ENCODE results near the gene CRIP2. TPM values are rescaled to one million over a fixed set of nuclear protein-coding genes. Genes with fewer than 3 reads are reported as not detected.

Gene CRIP2
- total and polyA plus RNA-seq, 2 of the 13 experiments (the other 11 are each of a cell fraction or from before 2014, with no cell fraction given), result 31.6 to 37.9 TPM

- TF ChIP-seq AKNA (CRISPR knock-in tag; IDR thresholded peaks at IDR 0.05; ENCODE audit: borderline replicate concordance), result no peak
- no peak for TF ChIP-seq SNAPC5 (CRISPR knock-in tag; IDR thresholded peaks at IDR 0.05; ENCODE audit: borderline replicate concordance)
- TF ChIP-seq SNAPC2 (CRISPR knock-in tag; IDR thresholded peaks at IDR 0.05), result peak; percentile 62
- peak; percentile 62; the same call in 1 of the 2 replicates for TF ChIP-seq ATF2 (CRISPR knock-in tag; IDR thresholded peaks at IDR 0.05)
- TF ChIP-seq ZNF414 (CRISPR knock-in tag; IDR thresholded peaks at IDR 0.05), result peak; percentile 95
- TF ChIP-seq ZFP82 (CRISPR knock-in tag; IDR thresholded peaks at IDR 0.05; ENCODE audit: borderline replicate concordance), result peak; percentile 61; the same call in 1 of the 2 replicates
- TF ChIP-seq ZNF431 (CRISPR knock-in tag; IDR thresholded peaks at IDR 0.05; ENCODE audit: borderline replicate concordance, low read depth), result no peak
- TF ChIP-seq ZNF549 (CRISPR knock-in tag; IDR thresholded peaks at IDR 0.05), result no peak
- TF ChIP-seq ZSCAN29 (CRISPR knock-in tag; conservative IDR thresholded peaks at IDR 0.05), result peak; percentile 99
- 0 out of 2 replicates have a peak, but pooled peaks have one; percentile 33 for TF ChIP-seq SRF (IDR thresholded peaks at IDR 0.05; ENCODE audit: low read depth, low read length)
- 0 out of 2 replicates have a peak, but pooled peaks have one; percentile 14 for TF ChIP-seq ZNF773 (CRISPR knock-in tag; IDR thresholded peaks at IDR 0.05; ENCODE audit: borderline replicate concordance)
- peak; percentile 90 for TF ChIP-seq GATAD1 (CRISPR knock-in tag; IDR thresholded peaks at IDR 0.05)
- peak; percentile 34; the same call in 1 of the 2 replicates for TF ChIP-seq NFKB2 (CRISPR knock-in tag; IDR thresholded peaks at IDR 0.05; ENCODE audit: borderline replicate concordance)
- TF ChIP-seq ZHX1 (CRISPR knock-in tag; IDR thresholded peaks at IDR 0.05; ENCODE audit: low read depth), result peak; percentile 54
- TF ChIP-seq TAF15 (IDR thresholded peaks at IDR 0.05; ENCODE audit: low read depth, low read length, poor library complexity, severe bottlenecking), result peak; percentile 33
- no peak for TF ChIP-seq ZNF777 (CRISPR knock-in tag; IDR thresholded peaks at IDR 0.05)
- no peak for TF ChIP-seq ZIK1 (CRISPR knock-in tag; IDR thresholded peaks at IDR 0.05; ENCODE audit: borderline replicate concordance, low read depth)
These were observed 16.1 kb downstream of the CRIP2 start, which contains the start of gene TEDC1 (continued) for GRCh38 chr14:105490572-105491365.

All from HepG2 (cell line).